ENCODE data around the gene PCDHB5.
"Not testable (repeated sequence)": the region's sequence is repeated elsewhere in the genome, so short reads cannot be mapped to it uniquely, and the experiment has no call there.

The PCDHB5 gene

GRCh38 chr5:141121985-141122384 is 13.0 kb upstream of the PCDHB5 start:
- Histone ChIP-seq H3K9ac (ENCODE audit: low read length) (no peak overlapping the region), H3K36me3 (ENCODE audit: control insufficient read depth, insufficient read depth, low read length) (no peaks in the 10 kb centered on the region), H3K4me3 (ENCODE audit: low read length) (no peak overlapping the region), H3K27me3 (ENCODE audit: control insufficient read depth, insufficient read depth, low read length) (no peaks in the 10 kb centered on the region), H3K4me1 (ENCODE audit: control insufficient read depth, insufficient read depth, low read length) (no peaks in the 10 kb centered on the region), H3K9me3 (ENCODE audit: control insufficient read depth, low read length) (no peaks in the 10 kb centered on the region)

GRCh38 chr5:141123396-141124135 is 11.4 kb upstream of the PCDHB5 start:
- H3K9me3 ChIP-seq (ENCODE audit: control insufficient read depth, low read length); H3K4me3 ChIP-seq (ENCODE audit: low read length); H3K9ac ChIP-seq (ENCODE audit: low read length); H3K27me3 ChIP-seq (ENCODE audit: control insufficient read depth, insufficient read depth, low read length); H3K36me3 ChIP-seq (ENCODE audit: control insufficient read depth, insufficient read depth, low read length); H3K4me1 ChIP-seq (ENCODE audit: control insufficient read depth, insufficient read depth, low read length): not testable (repeated sequence)

GRCh38 chr5:141127305-141127704 is 7.7 kb upstream of the PCDHB5 start:
- H3K9me3 ChIP-seq (ENCODE audit: control insufficient read depth, low read length) = no peaks in the 10 kb centered on the region
- no peaks in the 10 kb centered on the region for H3K27me3 ChIP-seq (ENCODE audit: control insufficient read depth, insufficient read depth, low read length)
- no peak overlapping the region for H3K4me3 ChIP-seq (ENCODE audit: low read length)
- H3K4me1 ChIP-seq (ENCODE audit: control insufficient read depth, insufficient read depth, low read length) = no peaks in the 10 kb centered on the region
- H3K36me3 ChIP-seq (ENCODE audit: control insufficient read depth, insufficient read depth, low read length) = no peaks in the 10 kb centered on the region
- no peak overlapping the region for H3K9ac ChIP-seq (ENCODE audit: low read length)

- H3K9ac ChIP-seq (ENCODE audit: low read length) = no peak overlapping the region
- no peaks in the 10 kb centered on the region for H3K4me1 ChIP-seq (ENCODE audit: control insufficient read depth, insufficient read depth, low read length)
- H3K36me3 ChIP-seq (ENCODE audit: control insufficient read depth, insufficient read depth, low read length) = no peaks in the 10 kb centered on the region
- no peak overlapping the region for H3K4me3 ChIP-seq (ENCODE audit: low read length)
- no peaks in the 10 kb centered on the region for H3K27me3 ChIP-seq (ENCODE audit: control insufficient read depth, insufficient read depth, low read length)
- H3K9me3 ChIP-seq (ENCODE audit: control insufficient read depth, low read length) = no peaks in the 10 kb centered on the region
Observed at GRCh38 chr5:141135718-141136266, 786 bp downstream of the PCDHB5 start.

- H3K9ac ChIP-seq (ENCODE audit: low read length); H3K36me3 ChIP-seq (ENCODE audit: control insufficient read depth, insufficient read depth, low read length); H3K4me3 ChIP-seq (ENCODE audit: low read length); H3K27me3 ChIP-seq (ENCODE audit: control insufficient read depth, insufficient read depth, low read length); H3K4me1 ChIP-seq (ENCODE audit: control insufficient read depth, insufficient read depth, low read length); H3K9me3 ChIP-seq (ENCODE audit: control insufficient read depth, low read length): not testable (repeated sequence)
Observed at GRCh38 chr5:141137346-141137745, 2.3 kb downstream of the PCDHB5 start.

GRCh38 chr5:141149812-141150211 is 14.8 kb downstream of the PCDHB5 start, which contains the start of gene PCDHB6:
PCDHB6 (plus strand) TSS chr5:141150057; CDS start chr5:141150258, 201 bp downstream.
- Histone ChIP-seq H3K4me3 (ENCODE audit: low read length) (no peak within 1 kb of the TSS), H3K36me3 (ENCODE audit: control insufficient read depth, insufficient read depth, low read length) (no peaks in the 10 kb centered on the region), H3K9me3 (ENCODE audit: control insufficient read depth, low read length) (no peaks in the 10 kb centered on the region), H3K4me1 (ENCODE audit: control insufficient read depth, insufficient read depth, low read length) (no peaks in the 10 kb centered on the region), H3K9ac (ENCODE audit: low read length) (no peak within 1 kb of the TSS), H3K27me3 (ENCODE audit: control insufficient read depth, insufficient read depth, low read length) (no peaks in the 10 kb centered on the region)

- no peak overlapping the region for H3K4me3 ChIP-seq (ENCODE audit: low read length)
- no peaks in the 10 kb centered on the region for H3K27me3 ChIP-seq (ENCODE audit: control insufficient read depth, insufficient read depth, low read length)
- no peaks in the 10 kb centered on the region for H3K4me1 ChIP-seq (ENCODE audit: control insufficient read depth, insufficient read depth, low read length)
- H3K9me3 ChIP-seq (ENCODE audit: control insufficient read depth, low read length) = no peaks in the 10 kb centered on the region
- H3K9ac ChIP-seq (ENCODE audit: low read length) = no peak overlapping the region
- no peaks in the 10 kb centered on the region for H3K36me3 ChIP-seq (ENCODE audit: control insufficient read depth, insufficient read depth, low read length)
Observed at GRCh38 chr5:141150224-141150992, 15.4 kb downstream of the PCDHB5 start.

- H3K4me1 ChIP-seq (ENCODE audit: control insufficient read depth, insufficient read depth, low read length) = no peaks in the 10 kb centered on the region
- H3K9ac ChIP-seq (ENCODE audit: low read length) = no peak overlapping the region
- H3K36me3 ChIP-seq (ENCODE audit: control insufficient read depth, insufficient read depth, low read length) = no peaks in the 10 kb centered on the region
- H3K4me3 ChIP-seq (ENCODE audit: low read length) = no peak overlapping the region
- no peaks in the 10 kb centered on the region for H3K27me3 ChIP-seq (ENCODE audit: control insufficient read depth, insufficient read depth, low read length)
- no peaks in the 10 kb centered on the region for H3K9me3 ChIP-seq (ENCODE audit: control insufficient read depth, low read length)
Observed at GRCh38 chr5:141150993-141151325, 16.0 kb downstream of the PCDHB5 start.

- H3K9ac ChIP-seq (ENCODE audit: low read length); H3K36me3 ChIP-seq (ENCODE audit: control insufficient read depth, insufficient read depth, low read length); H3K4me3 ChIP-seq (ENCODE audit: low read length); H3K27me3 ChIP-seq (ENCODE audit: control insufficient read depth, insufficient read depth, low read length); H3K4me1 ChIP-seq (ENCODE audit: control insufficient read depth, insufficient read depth, low read length); H3K9me3 ChIP-seq (ENCODE audit: control insufficient read depth, low read length): not testable (repeated sequence)
Observed at GRCh38 chr5:141151632-141152031, 16.6 kb downstream of the PCDHB5 start.

- H3K27me3 ChIP-seq (ENCODE audit: control insufficient read depth, insufficient read depth, low read length); H3K9me3 ChIP-seq (ENCODE audit: control insufficient read depth, low read length); H3K9ac ChIP-seq (ENCODE audit: low read length); H3K36me3 ChIP-seq (ENCODE audit: control insufficient read depth, insufficient read depth, low read length); H3K4me1 ChIP-seq (ENCODE audit: control insufficient read depth, insufficient read depth, low read length); H3K4me3 ChIP-seq (ENCODE audit: low read length): not testable (repeated sequence)
Observed at GRCh38 chr5:141152096-141152495, 17.1 kb downstream of the PCDHB5 start.

- H3K9ac ChIP-seq (ENCODE audit: low read length) = no peak overlapping the region
- no peaks in the 10 kb centered on the region for H3K4me1 ChIP-seq (ENCODE audit: control insufficient read depth, insufficient read depth, low read length)
- no peak overlapping the region for H3K4me3 ChIP-seq (ENCODE audit: low read length)
- no peaks in the 10 kb centered on the region for H3K27me3 ChIP-seq (ENCODE audit: control insufficient read depth, insufficient read depth, low read length)
- no peaks in the 10 kb centered on the region for H3K9me3 ChIP-seq (ENCODE audit: control insufficient read depth, low read length)
- no peaks in the 10 kb centered on the region for H3K36me3 ChIP-seq (ENCODE audit: control insufficient read depth, insufficient read depth, low read length)
Observed at GRCh38 chr5:141155540-141156374, 20.8 kb downstream of the PCDHB5 start.

- not testable (repeated sequence) for H3K9me3 ChIP-seq (ENCODE audit: control insufficient read depth, low read length); H3K4me3 ChIP-seq (ENCODE audit: low read length); H3K27me3 ChIP-seq (ENCODE audit: control insufficient read depth, insufficient read depth, low read length); H3K9ac ChIP-seq (ENCODE audit: low read length); H3K4me1 ChIP-seq (ENCODE audit: control insufficient read depth, insufficient read depth, low read length); H3K36me3 ChIP-seq (ENCODE audit: control insufficient read depth, insufficient read depth, low read length)
Observed at GRCh38 chr5:141157356-141157755, 22.4 kb downstream of the PCDHB5 start.

Measured in mucosa of stomach (tissue), 1 donor.